Testis (tissue), 2 donors: Measurements from ENCODE around the gene ARID2.

ENCODE experiments used
- POLR2A ChIP-seq: fragments of 450-650 bp; IDR thresholded peaks from one replicate; pipeline ENCODE4 v1.6.1; 2017; ENCODE audit warnings: antibody characterized with exemption, mild to moderate bottlenecking, moderate library complexity
- TF ChIP-seq, protein P1 (sequence below), 3 experiments: fragments of 450-650 bp in 2 of 3; fragments of 200-600 bp in 1 of 3; sonication (generic) in 1 of 3; IDR thresholded peaks; one replicate each; pipeline ENCODE4 v1.5.1; 2016 to 2019; ENCODE audit warnings: antibody characterized with exemption in 3 of 3, mild to moderate bottlenecking in 2 of 3, moderate library complexity in 1 of 3

DNA sequence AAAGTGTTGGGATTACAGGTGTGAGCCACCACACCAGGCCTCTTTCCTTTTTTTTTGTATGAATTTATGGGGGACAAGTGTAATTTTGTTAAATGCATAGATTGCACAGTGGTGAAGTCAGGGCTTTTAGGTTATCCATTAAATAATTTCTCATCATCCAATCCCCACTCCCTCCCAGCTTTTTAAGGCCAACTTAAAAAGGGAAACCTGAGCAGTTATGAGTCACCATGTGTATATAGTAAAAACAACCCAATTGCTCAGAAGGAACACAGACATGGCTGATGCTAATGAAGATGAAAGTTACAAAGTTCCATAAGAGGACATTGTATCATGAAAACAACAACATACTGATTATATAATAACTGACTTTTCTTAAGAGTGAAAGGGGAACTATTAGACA lies 25.6 kb upstream of the ARID2 start:
- TF ChIP-seq POLR2A = no peak
- TF ChIP-seq, protein P1, sequence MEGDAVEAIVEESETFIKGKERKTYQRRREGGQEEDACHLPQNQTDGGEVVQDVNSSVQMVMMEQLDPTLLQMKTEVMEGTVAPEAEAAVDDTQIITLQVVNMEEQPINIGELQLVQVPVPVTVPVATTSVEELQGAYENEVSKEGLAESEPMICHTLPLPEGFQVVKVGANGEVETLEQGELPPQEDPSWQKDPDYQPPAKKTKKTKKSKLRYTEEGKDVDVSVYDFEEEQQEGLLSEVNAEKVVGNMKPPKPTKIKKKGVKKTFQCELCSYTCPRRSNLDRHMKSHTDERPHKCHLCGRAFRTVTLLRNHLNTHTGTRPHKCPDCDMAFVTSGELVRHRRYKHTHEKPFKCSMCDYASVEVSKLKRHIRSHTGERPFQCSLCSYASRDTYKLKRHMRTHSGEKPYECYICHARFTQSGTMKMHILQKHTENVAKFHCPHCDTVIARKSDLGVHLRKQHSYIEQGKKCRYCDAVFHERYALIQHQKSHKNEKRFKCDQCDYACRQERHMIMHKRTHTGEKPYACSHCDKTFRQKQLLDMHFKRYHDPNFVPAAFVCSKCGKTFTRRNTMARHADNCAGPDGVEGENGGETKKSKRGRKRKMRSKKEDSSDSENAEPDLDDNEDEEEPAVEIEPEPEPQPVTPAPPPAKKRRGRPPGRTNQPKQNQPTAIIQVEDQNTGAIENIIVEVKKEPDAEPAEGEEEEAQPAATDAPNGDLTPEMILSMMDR (IDR thresholded peaks at IDR 0.05) = no peak
